Activated T-cell treated with anti-CD3 and anti-CD28 coated beads for 48 hours (primary cell): Measurements from ENCODE around the gene LBR.

Source experiments
- DNase-seq: peaks from one replicate; pipeline ENCODE4 v3.0.0-alpha.2; 2020; ENCODE audit warnings: low read depth

The LBR gene

GRCh38 chr1:225373155-225373554, 54.7 kb downstream of the LBR start:
- no peak for DNase-seq

- DNase-seq: no peak
Observed at GRCh38 chr1:225371366-225372010, 56.4 kb downstream of the LBR start.

GRCh38 chr1:225368036-225368552, 59.7 kb downstream of the LBR start:
- DNase-seq: no peak

GRCh38 chr1:225366552-225366951, 61.3 kb downstream of the LBR start:
- no peak for DNase-seq

GRCh38 chr1:225366018-225366417, 61.8 kb downstream of the LBR start:
- DNase-seq: no peak

GRCh38 chr1:225364439-225364838, 63.4 kb downstream of the LBR start:
- no peak for DNase-seq

- no peak for DNase-seq
Observed at GRCh38 chr1:225362805-225363204, 65.0 kb downstream of the LBR start.

- no peak for DNase-seq
Observed at GRCh38 chr1:225361176-225361575, 66.7 kb downstream of the LBR start.

GRCh38 chr1:225360119-225360518, 67.7 kb downstream of the LBR start:
- no peak for DNase-seq

GRCh38 chr1:225355863-225356262, 72.0 kb downstream of the LBR start:
- no peak for DNase-seq

GRCh38 chr1:225354906-225355305, 72.9 kb downstream of the LBR start:
- no peak for DNase-seq
